ENCODE data around the gene NPAS3.

GRCh38 chr14:33812601-33813000 is 873.9 kb downstream of the NPAS3 start:
- no peak for TF ChIP-seq CTCF (IDR thresholded peaks at IDR 0.05)
- TF ChIP-seq EZH2 (IDR thresholded peaks at IDR 0.05), result no peak
